CD14-positive monocyte (primary cell): ENCODE data around the gene FRMD4A. TPM values are rescaled to one million over a fixed set of nuclear protein-coding genes. Genes with fewer than 3 reads are reported as not detected.

ENCODE experiments used
- DNase-seq, 3 donors: peaks; one replicate each; pipeline ENCODE4 v3.0.0-alpha.2; 2011 to 2022
- H2AFZ ChIP-seq: 2 replicates; pipeline ENCODE4 v1.6.0; 2012; ENCODE audit warnings: mild to moderate bottlenecking, low read depth, low read length, inconsistent platforms; ENCODE audit not compliant: insufficient read depth, poor library complexity, severe bottlenecking
- H3K27ac ChIP-seq, 2 donors: 1 replicate in 1 of 2; 2 replicates in 1 of 2; pipeline ENCODE4 v1.5.1; 2012 to 2013; ENCODE audit warnings: low read length in 2 of 2, control low read depth in 1 of 2, inconsistent platforms in 1 of 2, low read depth in 1 of 2, mild to moderate bottlenecking in 1 of 2
- H3K27me3 ChIP-seq, 2 donors: one replicate each; pipeline versions ENCODE4 v1.6.0 to v1.6.1; 2011 to 2013; ENCODE audit warnings: low read length in 2 of 2; ENCODE audit not compliant: control insufficient read depth in 2 of 2, insufficient read depth in 2 of 2
- H3K36me3 ChIP-seq, 2 donors: replicated peaks in 1 of 2; 1 replicate in 1 of 2; 2 replicates in 1 of 2; pipeline versions ENCODE4 v1.5.1 to v1.6.1; 2012 to 2013; ENCODE audit warnings: low read length in 2 of 2, control low read depth in 1 of 2, inconsistent platforms in 1 of 2, mild to moderate bottlenecking in 1 of 2; ENCODE audit not compliant: insufficient read depth in 2 of 2, control insufficient read depth in 1 of 2
- H3K4me1 ChIP-seq, 2 donors: 1 replicate in 1 of 2; 2 replicates in 1 of 2; pipeline versions ENCODE4 v1.5.1 to v1.6.1; 2012 to 2013; ENCODE audit warnings: low read length in 2 of 2, control low read depth in 1 of 2, inconsistent platforms in 1 of 2, mild to moderate bottlenecking in 1 of 2, moderate library complexity in 1 of 2; ENCODE audit not compliant: insufficient read depth in 2 of 2, control insufficient read depth in 1 of 2
- H3K4me2 ChIP-seq: replicated peaks from 2 replicates; pipeline ENCODE3; 2012; ENCODE audit warnings: low read length, moderate library complexity, mild to moderate bottlenecking; ENCODE audit not compliant: poor library complexity, severe bottlenecking; ENCODE audit errors: extremely low read depth
- H3K4me3 ChIP-seq, 3 experiments: fragments of 200-600 bp in 1 of 3; sonication (generic) in 1 of 3; replicated peaks in 1 of 3; 1 replicate in 2 of 3; 2 replicates in 1 of 3; pipeline ENCODE4 v1.5.1; 2011 to 2013; ENCODE audit warnings: low read length in 3 of 3, mild to moderate bottlenecking in 3 of 3, control low read depth in 2 of 3, low read depth in 2 of 3, inconsistent platforms in 1 of 3, moderate library complexity in 1 of 3
- H3K79me2 ChIP-seq: 2 replicates; pipeline ENCODE4 v1.6.0; 2012; ENCODE audit warnings: mild to moderate bottlenecking, control low read depth, inconsistent platforms, low read length, moderate library complexity; ENCODE audit not compliant: insufficient read depth
- H3K9ac ChIP-seq: 2 replicates; pipeline ENCODE4 v1.6.0; 2017; ENCODE audit warnings: low read length, mild to moderate bottlenecking; ENCODE audit not compliant: insufficient read depth, poor library complexity, severe bottlenecking
- H3K9me3 ChIP-seq, 2 donors: replicated peaks in 1 of 2; 1 replicate in 1 of 2; 2 replicates in 1 of 2; pipeline versions ENCODE4 v1.5.1 to v1.6.1; 2012 to 2013; ENCODE audit warnings: low read length in 2 of 2, control low read depth in 1 of 2; ENCODE audit not compliant: control insufficient read depth in 1 of 2, insufficient read depth in 1 of 2
- H4K20me1 ChIP-seq: 2 replicates; pipeline ENCODE4 v1.6.0; 2012; ENCODE audit warnings: mild to moderate bottlenecking, low read length, control low read depth, moderate library complexity; ENCODE audit not compliant: insufficient read depth
- H3K27ac Mint-ChIP-seq, 7 donors: one replicate each; pipeline ENCODE4 v1.8.0; 2020; ENCODE audit warnings: mild to moderate bottlenecking in 7 of 7, mixed read lengths in 7 of 7, moderate library complexity in 6 of 7, inconsistent platforms in 2 of 7
- H3K27me3 Mint-ChIP-seq, 3 donors: one replicate each; pipeline ENCODE4 v1.8.0; 2021 to 2022; ENCODE audit warnings: low read depth in 3 of 3, mild to moderate bottlenecking in 3 of 3, mixed read lengths in 3 of 3, moderate library complexity in 3 of 3, inconsistent platforms in 1 of 3
- H3K36me3 Mint-ChIP-seq, 2 donors: one replicate each; pipeline ENCODE4 v1.8.0; 2020; ENCODE audit warnings: mixed read lengths in 2 of 2, inconsistent platforms in 1 of 2, mild to moderate bottlenecking in 1 of 2
- H3K4me1 Mint-ChIP-seq: one replicate; pipeline ENCODE4 v1.8.0; 2020; ENCODE audit warnings: mild to moderate bottlenecking, mixed read lengths
- H3K4me3 Mint-ChIP-seq, 2 donors: one replicate each; pipeline ENCODE4 v1.8.0; 2020; ENCODE audit warnings: mild to moderate bottlenecking in 2 of 2, mixed read lengths in 2 of 2, moderate library complexity in 1 of 2
- H3K9me3 Mint-ChIP-seq, 7 donors: one replicate each; pipeline ENCODE4 v1.8.0; 2020 to 2022; ENCODE audit warnings: mixed read lengths in 7 of 7, mild to moderate bottlenecking in 6 of 7, moderate library complexity in 6 of 7, inconsistent platforms in 2 of 7
- WGBS: methylation state at CpG from one replicate; pipeline ENCODE4 v1.1.5; 2013; ENCODE audit warnings: missing lambda C conversion rate; ENCODE audit not compliant: insufficient coverage; 5-methylcytosine and 5-hydroxymethylcytosine counted together
- intact Hi-C, 2 donors: fragments of 100-400 bp; cut with micrococcal nuclease; formaldehyde crosslinking; loops; one replicate each; pipeline versions ENCODE4 v1.15.0 to v1.15.1; 2023
- polyA plus RNA-seq, 3 donors: library from polyadenylated mRNA; depleted of rRNA in 1 of 3; unstranded in 2 of 3; stranded (reverse) in 1 of 3; fragments of 300-500 nt in 2 of 3; fragments of >200 nt in 1 of 3; fragmentation: Illumina TruSeq in 2 of 3; gene quantifications; 1 replicate in 2 of 3; 2 replicates in 1 of 3; pipeline ENCODE4 v1.2.3, GENCODE V29; 2012 to 2021
- TF ChIP-seq, protein P1 (sequence below): fragments of 200-600 bp; IDR thresholded peaks from one replicate; pipeline ENCODE4 v1.8.0; 2022; ENCODE audit warnings: antibody characterized with exemption, mild to moderate bottlenecking

Gene FRMD4A
- polyA plus RNA-seq, 3 donors = 0.12 TPM; not detected in 2

GRCh38 chr10:14358886-14359573 is 28.3 kb upstream of the FRMD4A start:
- no peak overlapping the region for H3K4me2 ChIP-seq
- Mint-ChIP-seq H3K27ac (no peak overlapping the region), H3K9me3 (no peaks in the 10 kb centered on the region), H3K4me3 (no peak overlapping the region), H3K36me3 (no peaks in the 10 kb centered on the region), H3K4me1 (no peaks in the 10 kb centered on the region), H3K27me3 (peaks cover 2 to 15% (median 8%) of the 10 kb centered on the region in 3 donors)
- TF ChIP-seq, protein P1, sequence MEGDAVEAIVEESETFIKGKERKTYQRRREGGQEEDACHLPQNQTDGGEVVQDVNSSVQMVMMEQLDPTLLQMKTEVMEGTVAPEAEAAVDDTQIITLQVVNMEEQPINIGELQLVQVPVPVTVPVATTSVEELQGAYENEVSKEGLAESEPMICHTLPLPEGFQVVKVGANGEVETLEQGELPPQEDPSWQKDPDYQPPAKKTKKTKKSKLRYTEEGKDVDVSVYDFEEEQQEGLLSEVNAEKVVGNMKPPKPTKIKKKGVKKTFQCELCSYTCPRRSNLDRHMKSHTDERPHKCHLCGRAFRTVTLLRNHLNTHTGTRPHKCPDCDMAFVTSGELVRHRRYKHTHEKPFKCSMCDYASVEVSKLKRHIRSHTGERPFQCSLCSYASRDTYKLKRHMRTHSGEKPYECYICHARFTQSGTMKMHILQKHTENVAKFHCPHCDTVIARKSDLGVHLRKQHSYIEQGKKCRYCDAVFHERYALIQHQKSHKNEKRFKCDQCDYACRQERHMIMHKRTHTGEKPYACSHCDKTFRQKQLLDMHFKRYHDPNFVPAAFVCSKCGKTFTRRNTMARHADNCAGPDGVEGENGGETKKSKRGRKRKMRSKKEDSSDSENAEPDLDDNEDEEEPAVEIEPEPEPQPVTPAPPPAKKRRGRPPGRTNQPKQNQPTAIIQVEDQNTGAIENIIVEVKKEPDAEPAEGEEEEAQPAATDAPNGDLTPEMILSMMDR = no peak
- H4K20me1 ChIP-seq = no peaks in the 10 kb centered on the region
- DNase-seq = no peak
- no peaks in the 10 kb centered on the region for H3K9me3 ChIP-seq
- no peak overlapping the region for H2AFZ ChIP-seq
- intact Hi-C loops = no loop called here
- H3K79me2 ChIP-seq = no peaks in the 10 kb centered on the region
- H3K4me3 ChIP-seq = no peak overlapping the region
- H3K27me3 ChIP-seq = no peaks in the 10 kb centered on the region
- no peaks in the 10 kb centered on the region for H3K36me3 ChIP-seq
- 20% methylated on average over 2 of the region's 9 CpGs for WGBS
- H3K27ac ChIP-seq = no peak overlapping the region
- no peaks in the 10 kb centered on the region for H3K4me1 ChIP-seq
- H3K9ac ChIP-seq = no peak overlapping the region

- H3K9me3 Mint-ChIP-seq = no peaks in the 10 kb centered on the region
- no peaks in the 10 kb centered on the region for H3K4me1 Mint-ChIP-seq
- no peak overlapping the region for H3K9ac ChIP-seq
- H3K9me3 ChIP-seq = no peaks in the 10 kb centered on the region
- no peaks in the 10 kb centered on the region for H3K36me3 Mint-ChIP-seq
- 88% methylated on average over 1 of the region's 3 CpGs for WGBS
- H3K79me2 ChIP-seq = no peaks in the 10 kb centered on the region
- DNase-seq = no peak
- no peak overlapping the region for H3K4me3 ChIP-seq
- H3K27ac ChIP-seq = no peak overlapping the region
- no peaks in the 10 kb centered on the region for H3K36me3 ChIP-seq
- H3K4me2 ChIP-seq = no peak overlapping the region
- H3K27me3 Mint-ChIP-seq = peaks cover 2 to 17% (median 4%) of the 10 kb centered on the region in 3 donors
- H3K4me3 Mint-ChIP-seq = no peak overlapping the region
- H3K27ac Mint-ChIP-seq = no peak overlapping the region
- H2AFZ ChIP-seq = no peak overlapping the region
- H3K27me3 ChIP-seq = no peaks in the 10 kb centered on the region
- H3K4me1 ChIP-seq = no peaks in the 10 kb centered on the region
- TF ChIP-seq, protein P1 = no peak
- intact Hi-C loops = no loop called here
- H4K20me1 ChIP-seq = no peaks in the 10 kb centered on the region
Measured at GRCh38 chr10:14356921-14357320, 26.2 kb upstream of the FRMD4A start.
